Sigmoid colon (tissue), 7 donors: Measurements from ENCODE around the gene MED13L. TPM values are rescaled to one million over a fixed set of nuclear protein-coding genes. Genes with fewer than 3 reads are reported as not detected.

ENCODE experiments used
- DNase-seq: peaks from one replicate; pipeline ENCODE4 v3.0.0-alpha.2; 2019
- H3K27ac ChIP-seq, 4 donors: fragments of 200-600 bp; sonication (generic); one replicate each; pipeline ENCODE4 v1.5.1; 2016 to 2019; ENCODE audit warnings: mild to moderate bottlenecking in 1 of 4
- H3K27me3 ChIP-seq, 3 donors: fragments of 200-600 bp; sonication (generic); one replicate each; pipeline ENCODE4 v1.5.1; 2019; ENCODE audit warnings: mild to moderate bottlenecking in 1 of 3
- H3K36me3 ChIP-seq, 4 donors: fragments of 200-600 bp; sonication (generic); one replicate each; pipeline ENCODE4 v1.5.1; 2016 to 2019
- H3K4me1 ChIP-seq, 4 donors: fragments of 200-600 bp; sonication (generic); one replicate each; pipeline ENCODE4 v1.5.1; 2017 to 2019
- H3K4me3 ChIP-seq, 4 donors: fragments of 200-600 bp; sonication (generic); one replicate each; pipeline ENCODE4 v1.5.1; 2017 to 2019; ENCODE audit warnings: mild to moderate bottlenecking in 2 of 4, moderate library complexity in 1 of 4
- H3K9me3 ChIP-seq, 4 donors: fragments of 200-600 bp in 3 of 4; sonication (generic) in 3 of 4; one replicate each; pipeline versions ENCODE4 v1.5.1 to v1.6.1; 2013 to 2019
- EP300 ChIP-seq, 4 donors: sonication (generic); formaldehyde crosslinking; IDR thresholded peaks; one replicate each; pipeline ENCODE4 v1.6.1; 2017; ENCODE audit warnings: antibody characterized with exemption in 4 of 4
- POLR2A ChIP-seq, 2 donors: fragments of 450-650 bp; IDR thresholded peaks; one replicate each; pipeline ENCODE4 v1.6.1; 2016; ENCODE audit warnings: antibody characterized with exemption in 2 of 2, mild to moderate bottlenecking in 2 of 2, moderate library complexity in 2 of 2
- POLR2AphosphoS5 ChIP-seq, 4 donors: sonication (generic); formaldehyde crosslinking; IDR thresholded peaks; one replicate each; pipeline ENCODE4 v1.6.1; 2017; ENCODE audit warnings: antibody characterized with exemption in 4 of 4
- whole genome bisulfite sequencing, 2 donors: extraction: QIAGEN DNeasy Blood & Tissue Kit; methylation state at CpG; one replicate each; pipeline ENCODE4 v1.1.7; 2013; 5-methylcytosine and 5-hydroxymethylcytosine counted together
- intact Hi-C: fragments of 100-400 bp; cut with DNase I; formaldehyde crosslinking; loops from one replicate; pipeline ENCODE4 v1.15.1; 2023
- polyA plus RNA-seq, 3 donors: library from polyadenylated mRNA; stranded (reverse); fragments of 200-250 nt; gene quantifications; one replicate each; pipeline ENCODE4 v1.2.3, GENCODE V29; 2013
- total RNA-seq, 4 donors: library from RNA; depleted of rRNA; stranded (reverse); fragments of >200 nt; gene quantifications; one replicate each; pipeline ENCODE4 v1.1.0, GENCODE V29; 2016
- TF ChIP-seq, protein P1 (sequence below), 4 experiments: fragments of 450-650 bp in 3 of 4; fragments of 200-600 bp in 1 of 4; IDR thresholded peaks; one replicate each; pipeline ENCODE4 v1.5.1; 2016 to 2019; ENCODE audit warnings: antibody characterized with exemption in 4 of 4, mild to moderate bottlenecking in 3 of 4, moderate library complexity in 2 of 4
- donor health status: healthy with polysubstance abuse.
- donor health status: Bipolar disorder and iron deficiency.
- donor health status: healthy.

MED13L gene
- 100 to 1,000 TPM; 151 to 246 (median 213) TPM for total RNA-seq
- 10 to 100 TPM; 12.5 to 26.3 (median 12.6) TPM for polyA plus RNA-seq

- no peaks in the 10 kb centered on the region for H3K36me3 ChIP-seq
- DNase-seq, result peak; percentile 94
- intact Hi-C loops, result loop anchor here (1.0 to 5.0 kb wide), 6 partner anchors 43 to 321 kb away; no protein-coding TSS in a partner anchor
- WGBS, 2 donors, result 1% methylated on average over 110 to 111 of the region's 111 CpGs
- H3K9me3 ChIP-seq, result no peaks in the 10 kb centered on the region
- no peaks in the 10 kb centered on the region for H3K27me3 ChIP-seq
- TF ChIP-seq, protein P1, sequence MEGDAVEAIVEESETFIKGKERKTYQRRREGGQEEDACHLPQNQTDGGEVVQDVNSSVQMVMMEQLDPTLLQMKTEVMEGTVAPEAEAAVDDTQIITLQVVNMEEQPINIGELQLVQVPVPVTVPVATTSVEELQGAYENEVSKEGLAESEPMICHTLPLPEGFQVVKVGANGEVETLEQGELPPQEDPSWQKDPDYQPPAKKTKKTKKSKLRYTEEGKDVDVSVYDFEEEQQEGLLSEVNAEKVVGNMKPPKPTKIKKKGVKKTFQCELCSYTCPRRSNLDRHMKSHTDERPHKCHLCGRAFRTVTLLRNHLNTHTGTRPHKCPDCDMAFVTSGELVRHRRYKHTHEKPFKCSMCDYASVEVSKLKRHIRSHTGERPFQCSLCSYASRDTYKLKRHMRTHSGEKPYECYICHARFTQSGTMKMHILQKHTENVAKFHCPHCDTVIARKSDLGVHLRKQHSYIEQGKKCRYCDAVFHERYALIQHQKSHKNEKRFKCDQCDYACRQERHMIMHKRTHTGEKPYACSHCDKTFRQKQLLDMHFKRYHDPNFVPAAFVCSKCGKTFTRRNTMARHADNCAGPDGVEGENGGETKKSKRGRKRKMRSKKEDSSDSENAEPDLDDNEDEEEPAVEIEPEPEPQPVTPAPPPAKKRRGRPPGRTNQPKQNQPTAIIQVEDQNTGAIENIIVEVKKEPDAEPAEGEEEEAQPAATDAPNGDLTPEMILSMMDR (IDR thresholded peaks at IDR 0.05), result peak in 1 of 4 experiments; percentile 39
- TF ChIP-seq POLR2A (IDR thresholded peaks at IDR 0.05) (no peak), POLR2AphosphoS5 (IDR thresholded peaks at IDR 0.05) (peak; percentile 30 to 71 (median 68))
- peak within 1 kb of the TSS; percentile 74 to 83 (median 79) for H3K4me3 ChIP-seq
- H3K27ac ChIP-seq, result peak within 1 kb of the TSS; percentile 92 to 98 (median 96)
- peaks cover 0 to 40% (median 28%) of the 10 kb centered on the region in 4 donors for H3K4me1 ChIP-seq
Measured at GRCh38 chr12:116277467-116278278, at the start of gene MED13L. Gene MED13L, minus strand, starts transcription at chr12:116277693. Its CDS starts 562 bp downstream, at chr12:116277131.

- Histone ChIP-seq H3K4me1 (peaks cover 0 to 10% (median 8%) of the 10 kb centered on the region in 4 donors), H3K27me3 (no peaks in the 10 kb centered on the region), H3K4me3 (no peak overlapping the region), H3K27ac (no peak overlapping the region), H3K9me3 (no peaks in the 10 kb centered on the region), H3K36me3 (no peaks in the 10 kb centered on the region)
- intact Hi-C loops, result no loop called here
- WGBS, 2 donors, result 38 to 74% methylated on average over 1 of the region's 1 CpG
- no peak for DNase-seq
- TF ChIP-seq POLR2A (IDR thresholded peaks at IDR 0.05) (no peak), POLR2AphosphoS5 (IDR thresholded peaks at IDR 0.05) (no peak), EP300 (IDR thresholded peaks at IDR 0.05) (no peak)
- TF ChIP-seq, protein P1 (IDR thresholded peaks at IDR 0.05), result no peak
Measured at GRCh38 chr12:116325336-116325664, 47.8 kb upstream of the MED13L start.

GRCh38 chr12:116324654-116325335 is 47.3 kb upstream of the MED13L start:
- no peaks in the 10 kb centered on the region for H3K36me3 ChIP-seq
- DNase-seq, result no peak
- H3K27ac ChIP-seq, result peak overlapping the region in 1 of 4 donors; percentile 57
- H3K4me1 ChIP-seq, result peaks cover 0 to 13% (median 11%) of the 10 kb centered on the region in 4 donors
- H3K4me3 ChIP-seq, result no peak overlapping the region
- TF ChIP-seq, protein P1 (IDR thresholded peaks at IDR 0.05), result no peak
- TF ChIP-seq POLR2AphosphoS5 (IDR thresholded peaks at IDR 0.05) (no peak), EP300 (IDR thresholded peaks at IDR 0.05) (no peak), POLR2A (IDR thresholded peaks at IDR 0.05) (no peak)
- WGBS, 2 donors, result 72% methylated on average over 4 of the region's 4 CpGs
- H3K27me3 ChIP-seq, result no peaks in the 10 kb centered on the region
- H3K9me3 ChIP-seq, result no peaks in the 10 kb centered on the region
- intact Hi-C loops, result no loop called here

GRCh38 chr12:116323406-116324386 is 46.2 kb upstream of the MED13L start:
- Histone ChIP-seq H3K4me1 (peaks cover 2 to 24% (median 20%) of the 10 kb centered on the region in 4 donors), H3K4me3 (no peak overlapping the region), H3K27ac (peak overlapping the region in 1 of 4 donors; percentile 57), H3K27me3 (no peaks in the 10 kb centered on the region), H3K9me3 (no peaks in the 10 kb centered on the region), H3K36me3 (no peaks in the 10 kb centered on the region)
- DNase-seq, result no peak
- TF ChIP-seq, protein P1 (IDR thresholded peaks at IDR 0.05), result no peak
- TF ChIP-seq POLR2AphosphoS5 (IDR thresholded peaks at IDR 0.05) (no peak), EP300 (IDR thresholded peaks at IDR 0.05) (no peak), POLR2A (IDR thresholded peaks at IDR 0.05) (no peak)
- intact Hi-C loops, result no loop called here
- WGBS, 2 donors, result 92% methylated on average over 10 of the region's 10 CpGs
